Activated B cell treated with CpG ODN at 0.5 μM for 24 hours (primary cell): Measurements from ENCODE around the gene ADAD2. TPM values are rescaled to one million over a fixed set of nuclear protein-coding genes. Genes with fewer than 3 reads are reported as not detected.

ENCODE experiments used
- ATAC-seq: fragments of 200-7000 bp; cut with Tn5 transposase; one replicate; pipeline ENCODE4 v1.10.0; 2021; ENCODE audit warnings: low read depth, mild to moderate bottlenecking, moderate library complexity
- CTCF ChIA-PET: fragments of 350-600 bp; sonication (Branson Sonifier 250); formaldehyde crosslinking; loops from one replicate; lab custom pipeline; 2021; ENCODE audit warnings: antibody characterized with exemption; lab: Charles Lee
- POLR2A ChIA-PET: fragments of 350-600 bp; sonication (Branson Sonifier 250); formaldehyde crosslinking; loops from one replicate; lab custom pipeline; 2021; ENCODE audit warnings: antibody characterized with exemption; lab: Charles Lee
- DNase-seq: peaks from one replicate; pipeline ENCODE4 v3.0.0; 2022
- H3K27ac Mint-ChIP-seq: one replicate; pipeline ENCODE4 v1.8.0; 2020; ENCODE audit warnings: mixed read lengths
- H3K27me3 Mint-ChIP-seq: one replicate; pipeline ENCODE4 v1.8.0; 2021; ENCODE audit warnings: mixed read lengths
- H3K36me3 Mint-ChIP-seq: one replicate; pipeline ENCODE4 v1.8.0; 2021; ENCODE audit warnings: low read depth, mixed read lengths
- H3K4me1 Mint-ChIP-seq: one replicate; pipeline ENCODE4 v1.8.0; 2021; ENCODE audit warnings: mixed read lengths
- H3K4me3 Mint-ChIP-seq: one replicate; pipeline ENCODE4 v1.8.0; 2020; ENCODE audit warnings: mild to moderate bottlenecking, mixed read lengths
- H3K9me3 Mint-ChIP-seq: one replicate; pipeline ENCODE4 v1.8.0; 2020; ENCODE audit warnings: mixed read lengths
- intact Hi-C: fragments of 100-400 bp; cut with micrococcal nuclease; formaldehyde crosslinking; loops from one replicate; pipeline ENCODE4 v1.15.1; 2024
- total RNA-seq: library from RNA; stranded (reverse); gene quantifications from 2 replicates; pipeline ENCODE4 v1.2.3, GENCODE V29; 2022
- TF ChIP-seq, protein P1 (sequence below): fragments of 200-600 bp; IDR thresholded peaks from one replicate; pipeline ENCODE4 v1.8.0; 2022; ENCODE audit warnings: antibody characterized with exemption, mild to moderate bottlenecking

Gene ADAD2
- total RNA-seq, 1 donor from 2014 or later, result not detected

DNA sequence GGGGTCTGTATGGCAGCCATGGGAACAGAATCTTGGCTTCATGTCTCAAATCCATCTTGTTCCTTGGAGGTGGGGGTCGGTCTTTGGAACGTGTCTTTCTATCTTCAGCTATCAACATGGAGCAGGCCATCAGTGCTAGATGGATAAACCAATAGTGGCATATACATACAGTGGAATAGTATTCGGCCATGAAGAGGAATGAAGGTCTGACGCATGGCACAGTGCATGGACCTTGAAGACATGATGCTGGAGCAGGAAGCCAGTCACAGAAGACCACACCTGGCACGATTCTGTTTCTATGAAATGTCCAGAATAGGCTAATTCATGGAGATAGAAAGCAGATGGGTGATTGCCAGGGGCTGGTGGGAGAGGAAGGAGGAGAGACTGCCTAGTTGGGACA is 41.1 kb downstream of the ADAD2 start:
- POLR2A ChIA-PET, result interaction anchor here (0.6 kb wide), 1 partner anchor 111 kb away, joined by 4 read pairs; no protein-coding TSS in a partner anchor

DNA sequence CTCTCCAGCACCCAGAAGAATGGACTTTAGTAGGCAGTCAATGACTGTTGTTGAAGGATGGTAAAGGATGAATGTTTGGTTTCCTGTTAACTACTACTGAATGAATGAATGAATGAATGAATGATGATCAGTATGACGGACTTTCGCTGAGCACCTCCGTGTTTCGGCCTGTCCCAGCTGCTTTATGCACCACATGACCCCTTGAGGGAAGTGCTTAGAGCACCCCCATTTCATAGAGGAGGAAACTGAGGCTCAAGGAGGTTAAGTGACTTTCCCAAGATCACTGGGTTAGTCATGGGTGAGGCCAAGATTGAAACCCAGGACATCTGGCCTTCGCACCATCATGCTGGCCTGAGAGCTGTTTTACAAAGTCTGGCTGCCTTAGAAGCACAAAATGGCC is 42.0 kb downstream of the ADAD2 start:
- Mint-ChIP-seq H3K4me1 (no peaks in the 10 kb centered on the region), H3K9me3 (no peaks in the 10 kb centered on the region), H3K4me3 (no peak overlapping the region), H3K27me3 (peaks cover 15% of the 10 kb centered on the region), H3K36me3 (no peaks in the 10 kb centered on the region), H3K27ac (no peak overlapping the region)
- ChIA-PET POLR2A (no interaction called here), CTCF (no interaction called here)
- TF ChIP-seq, protein P1, sequence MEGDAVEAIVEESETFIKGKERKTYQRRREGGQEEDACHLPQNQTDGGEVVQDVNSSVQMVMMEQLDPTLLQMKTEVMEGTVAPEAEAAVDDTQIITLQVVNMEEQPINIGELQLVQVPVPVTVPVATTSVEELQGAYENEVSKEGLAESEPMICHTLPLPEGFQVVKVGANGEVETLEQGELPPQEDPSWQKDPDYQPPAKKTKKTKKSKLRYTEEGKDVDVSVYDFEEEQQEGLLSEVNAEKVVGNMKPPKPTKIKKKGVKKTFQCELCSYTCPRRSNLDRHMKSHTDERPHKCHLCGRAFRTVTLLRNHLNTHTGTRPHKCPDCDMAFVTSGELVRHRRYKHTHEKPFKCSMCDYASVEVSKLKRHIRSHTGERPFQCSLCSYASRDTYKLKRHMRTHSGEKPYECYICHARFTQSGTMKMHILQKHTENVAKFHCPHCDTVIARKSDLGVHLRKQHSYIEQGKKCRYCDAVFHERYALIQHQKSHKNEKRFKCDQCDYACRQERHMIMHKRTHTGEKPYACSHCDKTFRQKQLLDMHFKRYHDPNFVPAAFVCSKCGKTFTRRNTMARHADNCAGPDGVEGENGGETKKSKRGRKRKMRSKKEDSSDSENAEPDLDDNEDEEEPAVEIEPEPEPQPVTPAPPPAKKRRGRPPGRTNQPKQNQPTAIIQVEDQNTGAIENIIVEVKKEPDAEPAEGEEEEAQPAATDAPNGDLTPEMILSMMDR, result no peak
- DNase-seq (no peak), ATAC-seq (no peak)
- intact Hi-C loops, result no loop called here

More for the DNA sequence above, 41.1 kb downstream of the ADAD2 start:
- ATAC-seq, result no peak
- Mint-ChIP-seq H3K27me3 (peaks cover 13% of the 10 kb centered on the region), H3K4me3 (no peak overlapping the region), H3K4me1 (no peaks in the 10 kb centered on the region), H3K27ac (no peak overlapping the region), H3K36me3 (no peaks in the 10 kb centered on the region), H3K9me3 (no peaks in the 10 kb centered on the region)
- CTCF ChIA-PET, result no interaction called here
- intact Hi-C loops, result no loop called here
- TF ChIP-seq, protein P1, result no peak
- no peak for DNase-seq

DNA sequence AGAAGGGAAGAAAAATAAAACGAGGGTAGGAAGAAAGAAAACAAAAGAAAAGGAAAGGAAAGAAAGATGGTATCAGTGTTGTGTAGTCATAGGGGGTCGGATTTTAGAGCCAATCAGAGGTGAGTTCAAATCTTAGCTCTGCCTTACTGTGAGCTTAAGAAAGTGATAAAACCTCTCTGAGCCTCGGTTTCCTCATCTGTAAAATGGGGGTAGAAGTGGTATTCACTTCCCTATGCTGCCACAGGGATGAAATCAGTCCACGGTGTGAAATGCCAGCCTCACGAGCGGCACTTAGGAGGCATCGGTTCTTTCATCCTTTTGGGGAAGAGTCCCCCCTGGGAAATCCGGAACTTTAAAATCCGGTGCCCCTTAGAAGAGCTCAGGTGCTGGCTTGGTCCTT is 42.8 kb downstream of the ADAD2 start:
- ATAC-seq (no peak), DNase-seq (no peak)
- intact Hi-C loops, result no loop called here
- Mint-ChIP-seq H3K9me3 (no peaks in the 10 kb centered on the region), H3K27me3 (peaks cover 16% of the 10 kb centered on the region), H3K4me3 (no peak overlapping the region), H3K4me1 (no peaks in the 10 kb centered on the region), H3K36me3 (no peaks in the 10 kb centered on the region), H3K27ac (no peak overlapping the region)
- ChIA-PET CTCF (no interaction called here), POLR2A (no interaction called here)
- TF ChIP-seq, protein P1, result no peak

DNA sequence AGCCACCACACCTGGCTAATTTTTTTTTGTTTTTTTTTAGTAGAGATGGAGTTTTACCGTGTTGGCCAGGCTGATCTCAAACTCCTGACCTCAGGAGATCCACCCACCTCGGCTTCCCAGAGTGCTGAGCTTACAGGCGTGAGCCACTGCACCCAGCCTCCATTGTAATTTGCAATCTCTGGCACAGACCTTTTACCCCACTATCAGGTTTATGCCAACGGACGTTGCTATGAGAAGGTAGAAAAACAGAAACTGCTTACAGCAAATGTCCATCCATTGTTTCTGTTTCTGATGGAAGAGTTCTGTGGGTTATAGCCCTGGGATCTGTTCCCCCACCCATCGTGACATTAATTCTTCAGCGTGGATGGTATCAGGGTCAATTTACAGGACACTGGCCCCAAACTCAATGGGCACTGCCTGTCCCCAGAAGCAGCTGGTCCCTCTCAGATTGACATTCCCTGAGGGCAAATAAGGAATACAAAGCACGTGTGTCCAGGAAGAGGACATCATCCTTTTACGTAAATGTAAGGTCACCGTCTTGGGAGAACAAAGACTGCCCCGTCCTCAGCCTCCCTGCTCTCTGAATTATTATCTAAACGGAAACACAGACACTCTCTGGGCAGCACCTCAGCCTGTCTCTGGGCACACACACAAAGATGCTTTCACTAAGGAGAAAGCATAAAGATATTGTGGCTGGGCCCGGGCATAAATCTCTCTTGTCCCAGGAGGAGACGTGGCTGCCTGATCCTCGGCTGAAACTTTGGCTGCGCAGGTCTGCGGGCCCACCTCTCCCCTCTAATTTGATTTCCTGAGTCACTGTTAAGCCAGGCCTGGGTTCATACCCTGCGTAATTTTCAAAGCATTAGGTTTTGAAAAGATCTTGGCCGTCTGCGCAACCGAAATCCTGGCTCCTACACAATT is 43.6 kb downstream of the ADAD2 start:
- Mint-ChIP-seq H3K4me1 (no peaks in the 10 kb centered on the region), H3K27ac (no peak overlapping the region), H3K27me3 (peaks cover 23% of the 10 kb centered on the region), H3K36me3 (no peaks in the 10 kb centered on the region), H3K4me3 (no peak overlapping the region), H3K9me3 (no peaks in the 10 kb centered on the region)
- TF ChIP-seq, protein P1, result no peak
- DNase-seq, result no peak
- intact Hi-C loops, result no loop called here
- POLR2A ChIA-PET, result no interaction called here
- CTCF ChIA-PET, result no interaction called here
- ATAC-seq, result no peak

DNA sequence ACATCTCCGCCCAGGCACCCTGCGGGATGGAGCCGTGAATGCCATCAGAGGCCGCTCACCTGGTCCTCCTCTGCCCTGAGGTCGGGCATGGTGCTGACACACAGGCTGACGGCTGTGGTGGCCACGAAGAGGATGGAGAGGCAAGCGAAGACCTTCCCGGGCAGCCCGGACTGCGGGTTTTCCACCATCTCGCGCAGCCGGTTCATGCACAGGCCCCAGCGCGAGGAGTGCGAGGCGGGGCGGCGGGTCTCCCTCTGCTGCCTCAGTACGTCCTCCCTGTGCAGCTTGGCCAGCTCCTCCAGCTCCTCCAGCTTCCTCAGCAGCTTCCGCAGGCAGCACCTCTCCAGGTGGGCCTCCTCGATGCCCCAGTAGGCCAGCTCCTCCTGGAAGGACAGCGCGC is 45.7 kb downstream of the ADAD2 start:
- ChIA-PET CTCF (no interaction called here), POLR2A (no interaction called here)
- ATAC-seq, result no peak
- Mint-ChIP-seq H3K27ac (no peak overlapping the region), H3K36me3 (no peaks in the 10 kb centered on the region), H3K4me3 (no peak overlapping the region), H3K9me3 (no peaks in the 10 kb centered on the region), H3K27me3 (peaks cover 34% of the 10 kb centered on the region), H3K4me1 (no peaks in the 10 kb centered on the region)
- intact Hi-C loops, result no loop called here
- TF ChIP-seq, protein P1, result no peak
- no peak for DNase-seq
